ENCODE results near the gene HSPB8.

DNA sequence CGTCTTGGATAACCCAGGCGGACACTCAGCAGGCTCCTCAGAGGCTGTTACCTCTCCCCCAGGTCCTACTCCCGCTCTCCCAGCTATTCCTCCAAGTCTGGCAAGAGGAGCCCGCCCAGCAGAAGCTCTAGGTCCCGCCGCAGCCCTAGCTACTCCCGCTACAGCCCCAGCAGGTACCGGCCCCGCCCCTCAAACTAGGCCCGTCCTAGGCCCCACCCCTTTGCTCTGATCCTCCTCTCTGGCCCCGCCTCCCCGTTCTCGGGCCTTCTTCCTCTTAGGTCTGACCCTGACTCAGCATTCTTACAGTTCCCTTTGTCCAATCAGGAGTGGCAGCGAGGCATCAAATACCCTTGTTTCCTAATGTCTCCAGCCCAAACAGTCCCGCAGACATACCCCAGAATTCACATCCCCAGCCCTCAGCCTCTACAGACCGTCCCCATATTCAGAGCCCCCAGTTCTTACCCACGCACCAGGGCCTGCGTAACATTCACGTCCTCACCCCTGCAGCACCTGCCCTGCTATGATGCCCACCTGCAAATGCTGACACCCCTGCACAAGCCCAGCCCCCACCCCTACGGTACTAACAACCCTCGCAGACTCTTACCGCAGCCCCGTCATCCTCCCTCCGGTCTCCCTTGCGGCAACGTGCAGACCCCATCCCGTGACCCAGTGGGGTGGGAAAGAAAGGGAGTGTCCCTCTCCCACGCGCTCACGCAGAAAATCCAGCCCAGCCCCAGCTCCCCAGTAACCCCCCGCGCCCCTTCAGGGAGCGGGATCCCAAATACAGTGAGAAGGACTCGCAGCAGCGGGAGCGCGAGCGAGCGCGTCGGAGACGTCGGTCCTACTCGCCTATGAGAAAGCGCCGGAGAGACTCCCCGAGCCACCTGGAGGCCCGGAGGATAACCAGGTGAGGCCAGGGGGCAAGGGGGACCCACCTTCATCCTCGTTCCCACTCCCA, 25.0 kb upstream of the HSPB8 start:
- TF ChIP-seq CTCF (IDR thresholded peaks at IDR 0.05) (no peak), POLR2A (IDR thresholded peaks at IDR 0.05) (no peak)
